DMS53 (cell line): ENCODE data around the gene RREB1.
"Not testable (repeated sequence)": the region's sequence is repeated elsewhere in the genome, so short reads cannot be mapped to it uniquely, and the experiment has no call there.

Experiments
- DNase-seq: peaks from one replicate; lab custom pipeline; 2025; lab: John Stamatoyannopoulos, UW

Gene RREB1

GRCh38 chr6:7263519-7263805 lies 155.7 kb downstream of the RREB1 start:
- DNase-seq = not testable (repeated sequence)

- no peak for DNase-seq
Observed at GRCh38 chr6:7264041-7264440, 156.3 kb downstream of the RREB1 start.

DNA sequence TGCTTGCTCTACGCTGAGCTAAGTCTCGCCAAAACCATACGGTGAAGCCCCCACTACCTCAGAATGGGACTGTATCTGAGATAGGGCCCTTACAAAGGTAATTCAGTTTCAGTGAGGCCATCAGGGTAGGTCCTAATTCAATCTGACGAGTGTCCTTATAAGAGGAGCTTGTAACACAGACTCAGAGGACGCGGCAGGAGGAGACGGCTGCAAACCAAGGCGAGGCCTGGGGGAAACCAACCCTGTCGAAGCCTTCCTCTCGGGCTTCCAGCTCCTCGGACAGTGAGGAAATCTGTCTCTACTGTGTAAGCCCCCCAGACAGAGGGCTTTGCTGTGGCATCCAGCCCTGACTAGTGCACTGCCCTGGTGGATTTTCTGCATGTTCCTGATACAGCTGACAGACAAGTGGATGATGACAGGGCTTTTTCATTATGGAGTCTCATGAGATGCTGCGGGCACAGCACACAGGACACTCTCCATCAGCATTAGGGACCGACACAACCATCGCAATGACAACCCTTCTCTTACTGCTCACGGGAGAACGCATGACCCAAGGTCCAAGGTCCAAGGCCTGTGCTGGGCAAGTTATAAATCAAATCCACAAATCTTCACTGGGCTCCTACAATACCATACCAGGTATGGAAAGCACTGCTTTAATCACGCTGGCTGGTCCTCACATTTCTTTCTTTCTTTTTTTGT lies 157.1 kb downstream of the RREB1 start:
- no peak for DNase-seq

GRCh38 chr6:7265385-7265726 lies 157.6 kb downstream of the RREB1 start:
- not testable (repeated sequence) for DNase-seq

GRCh38 chr6:7267071-7267465 lies 159.3 kb downstream of the RREB1 start:
- DNase-seq = no peak

GRCh38 chr6:7267466-7268091 lies 159.8 kb downstream of the RREB1 start:
- DNase-seq = peak; percentile 29

DNA sequence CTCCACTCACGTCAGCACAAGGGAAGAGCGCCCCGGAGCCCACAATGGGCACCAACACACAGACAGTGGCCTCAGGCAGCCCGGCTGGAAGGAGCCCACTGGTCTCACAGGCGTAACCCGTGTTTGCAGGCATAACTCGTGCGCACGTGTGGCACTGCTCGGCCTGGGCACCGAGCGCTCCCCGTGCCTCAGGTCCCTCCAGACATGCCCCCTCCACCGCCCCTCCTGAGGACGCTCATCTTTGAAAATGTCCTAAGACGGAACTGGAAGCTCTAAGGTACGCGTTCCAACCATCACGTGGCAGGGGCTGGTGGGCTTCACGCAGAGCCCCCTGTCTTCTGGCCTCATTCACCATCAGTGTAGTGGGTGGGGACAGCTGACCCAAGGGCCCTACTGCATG lies 160.6 kb downstream of the RREB1 start:
- no peak for DNase-seq

- DNase-seq = no peak
Observed at GRCh38 chr6:7268816-7269555, 161.2 kb downstream of the RREB1 start.

DNA sequence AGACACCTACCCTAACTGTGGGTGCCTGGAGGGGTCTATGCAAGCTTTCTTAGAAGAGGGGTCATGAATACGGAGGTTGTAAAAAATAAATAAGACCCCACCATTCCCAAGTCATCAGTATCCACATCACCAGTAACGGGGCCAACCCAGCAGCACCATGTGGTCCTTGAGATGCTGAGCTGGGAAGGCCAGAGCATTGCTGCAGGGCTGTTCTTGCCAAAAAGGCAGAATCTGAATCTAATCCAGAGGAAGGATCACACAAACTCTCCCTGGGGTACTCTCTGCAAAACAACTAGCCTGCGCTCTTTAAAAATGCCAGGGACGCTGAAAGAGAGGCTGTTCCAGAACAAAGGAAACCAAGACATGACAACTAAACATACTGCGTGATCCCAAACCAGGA lies 162.1 kb downstream of the RREB1 start:
- DNase-seq = no peak

DNA sequence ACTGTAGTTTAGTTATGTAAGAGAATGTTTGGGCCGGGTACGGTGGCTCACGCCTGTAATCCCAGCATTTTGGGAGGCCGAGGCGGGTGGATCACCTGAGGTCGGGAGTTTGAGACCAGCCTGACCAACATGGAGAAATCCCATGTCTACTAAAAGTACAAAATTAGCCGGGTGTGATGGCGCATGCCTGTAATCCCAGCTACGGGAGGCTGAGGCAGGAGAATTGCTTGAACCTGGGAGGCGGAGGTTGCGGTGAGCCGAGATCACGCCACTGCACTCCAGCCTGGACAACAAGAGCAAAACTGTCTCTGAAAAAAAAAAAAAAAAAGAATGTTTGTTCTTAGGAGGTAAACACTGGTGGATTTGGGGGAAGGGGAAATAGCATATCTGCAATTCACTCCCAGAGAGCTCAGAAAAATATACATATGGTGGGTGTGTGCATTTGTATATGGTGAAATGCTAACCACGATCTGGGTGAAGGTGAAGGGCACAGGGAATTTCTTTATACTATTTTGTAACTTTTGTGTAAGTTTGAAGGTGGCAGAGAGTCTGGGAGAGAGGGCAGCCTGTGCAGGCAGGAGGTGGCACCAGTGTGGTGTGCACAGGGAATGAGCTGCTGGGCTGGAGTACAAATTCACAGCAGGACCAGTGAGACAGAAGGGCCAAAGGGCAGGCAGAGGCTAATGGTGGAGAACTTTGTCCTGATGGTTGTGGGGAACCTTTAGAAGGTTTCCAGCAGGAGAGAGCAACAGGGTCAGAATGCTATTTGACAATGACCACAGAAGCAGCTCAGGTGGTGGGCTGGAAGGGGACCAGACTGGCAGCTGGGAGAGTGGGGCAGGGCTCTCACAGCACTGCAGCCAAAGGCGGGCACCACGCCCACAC lies 162.8 kb downstream of the RREB1 start:
- DNase-seq = no peak

DNA sequence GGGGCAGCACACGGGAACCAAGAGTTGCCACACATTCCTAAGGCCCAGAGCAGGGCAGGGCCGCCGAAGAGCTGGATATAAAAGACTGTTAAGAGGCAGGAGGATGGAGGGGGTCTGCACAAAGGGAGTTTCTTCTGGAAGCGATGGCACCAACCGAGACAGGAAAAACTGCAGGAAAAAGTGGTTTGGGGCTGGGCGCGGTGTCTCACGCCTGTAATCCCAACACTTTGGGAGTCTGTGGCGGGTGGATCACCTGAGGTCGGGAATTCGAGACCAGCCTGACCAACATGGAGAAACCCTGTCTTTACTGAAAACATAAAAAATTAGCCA lies 163.4 kb downstream of the RREB1 start:
- no peak for DNase-seq

- DNase-seq = no peak
Observed at GRCh38 chr6:7273709-7274108, 165.9 kb downstream of the RREB1 start.

DNA sequence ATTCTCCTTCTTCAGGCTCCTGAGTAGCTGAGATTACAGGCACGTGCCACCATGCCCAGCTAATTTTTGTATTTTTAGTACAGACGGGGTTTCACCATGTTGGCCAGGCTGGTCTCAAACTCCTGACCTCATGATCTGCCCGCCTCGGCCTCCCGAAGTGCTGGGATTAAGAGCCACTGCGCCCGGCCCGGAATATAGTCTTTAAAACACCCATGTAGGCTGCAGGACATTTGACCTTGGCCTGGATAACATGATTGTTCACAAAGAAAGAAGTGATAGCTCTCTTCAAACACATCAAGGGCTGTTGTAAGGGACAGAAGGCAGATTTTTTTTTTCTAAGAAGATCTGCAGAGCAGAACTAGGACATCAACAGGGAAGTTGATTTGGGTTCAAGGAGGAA lies 166.8 kb downstream of the RREB1 start:
- DNase-seq = not testable (repeated sequence)

GRCh38 chr6:7276199-7276524 lies 168.4 kb downstream of the RREB1 start:
- no peak for DNase-seq

GRCh38 chr6:7282097-7282906 lies 174.5 kb downstream of the RREB1 start:
- no peak for DNase-seq

DNA sequence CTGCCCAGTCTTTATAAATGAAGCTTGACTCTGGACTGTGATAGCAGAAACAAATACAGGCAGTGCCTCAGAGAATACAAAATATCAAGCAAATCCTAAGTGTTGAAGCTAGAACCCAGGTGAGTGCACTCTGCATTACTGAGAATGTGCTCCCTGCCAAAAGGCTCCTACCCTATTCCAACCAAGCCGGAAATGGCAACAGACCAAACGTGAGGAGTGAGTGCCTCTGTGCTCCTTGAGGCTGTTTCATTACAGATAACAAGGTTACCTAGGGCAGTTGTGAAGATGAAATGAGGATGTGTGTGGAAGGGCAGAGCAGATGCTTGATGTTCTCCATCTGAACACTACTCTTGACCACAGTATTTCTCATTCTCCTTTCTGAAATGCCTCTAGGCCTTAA lies 175.9 kb downstream of the RREB1 start:
- DNase-seq = no peak

DNA sequence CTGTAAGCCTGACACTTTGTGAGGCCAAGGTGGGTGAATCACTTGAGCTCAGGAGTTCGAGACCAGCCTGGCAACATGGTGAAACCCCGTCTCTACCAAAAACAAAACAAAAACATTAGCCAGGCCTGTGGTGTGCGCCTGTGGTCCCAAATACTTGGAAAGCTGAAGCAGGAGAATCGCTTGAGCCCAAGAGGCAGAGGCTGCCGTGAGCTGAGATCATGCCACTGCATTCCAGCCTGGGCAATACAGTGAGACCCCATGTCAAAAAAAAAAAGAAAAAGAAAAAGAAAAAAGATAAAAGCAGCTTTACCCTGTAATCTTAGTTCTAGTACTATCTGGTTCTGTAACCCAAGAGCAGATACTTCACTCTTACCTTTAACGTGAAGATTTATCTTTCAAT lies 177.7 kb downstream of the RREB1 start:
- no peak for DNase-seq

DNA sequence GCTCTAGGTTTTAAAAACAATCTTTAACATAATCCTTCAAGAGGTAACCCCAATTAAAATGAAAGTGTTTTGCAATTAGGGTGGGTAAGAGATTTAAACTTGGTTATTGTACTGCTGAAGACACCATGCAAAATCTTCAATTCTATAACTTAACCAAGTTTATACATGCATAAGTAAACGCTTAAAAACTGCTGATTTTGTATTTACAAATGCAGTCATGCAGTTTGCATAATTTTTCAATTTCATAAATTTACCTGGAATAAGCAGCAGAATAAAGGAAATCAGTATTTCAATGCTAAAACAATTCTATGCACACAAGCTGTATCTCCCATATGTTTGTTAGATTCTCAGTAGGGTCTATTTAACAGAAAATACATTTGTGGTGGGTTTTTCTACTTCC lies 182.3 kb downstream of the RREB1 start:
- no peak for DNase-seq

- no peak for DNase-seq
Observed at GRCh38 chr6:7292596-7293255, 185.0 kb downstream of the RREB1 start.

DNA sequence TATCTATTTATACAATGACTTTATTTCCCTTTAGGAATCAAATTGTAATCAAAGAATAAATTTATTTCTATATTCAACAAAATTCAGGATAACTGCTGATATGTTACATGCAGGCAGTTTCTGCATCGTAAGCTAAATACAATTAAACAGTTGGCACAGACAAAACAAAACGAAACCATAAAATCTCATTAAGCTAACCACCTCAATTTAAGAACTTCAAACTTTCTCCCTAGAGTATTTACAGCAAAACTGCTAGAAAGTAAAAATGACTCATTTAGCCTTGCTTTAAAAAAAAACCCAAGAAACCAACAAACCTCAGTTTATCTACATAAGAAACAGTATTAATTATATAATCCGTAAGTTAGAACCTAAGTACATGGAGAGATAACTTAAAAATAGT lies 188.2 kb downstream of the RREB1 start:
- no peak for DNase-seq

DNA sequence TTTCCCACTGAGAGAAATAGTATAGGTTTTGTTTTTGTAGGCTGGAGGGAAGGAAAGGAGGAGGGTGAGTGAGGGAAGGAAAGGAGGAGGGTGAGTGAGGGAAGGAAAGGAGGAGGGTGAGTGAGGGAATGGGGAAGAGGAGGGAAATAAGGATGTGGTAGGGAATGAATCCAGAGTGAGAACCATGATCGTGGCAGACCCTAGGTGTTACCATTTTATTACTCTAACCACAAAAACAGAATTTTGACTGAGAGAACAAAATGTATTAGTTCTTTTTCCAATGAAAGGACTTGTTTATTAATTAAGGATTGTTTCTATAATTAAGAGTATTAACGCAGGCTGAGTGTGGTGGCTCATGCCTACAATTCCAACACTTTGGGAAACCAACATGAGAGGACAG lies 188.8 kb downstream of the RREB1 start:
- DNase-seq = no peak

- DNase-seq = no peak
Observed at GRCh38 chr6:7298113-7298512, 190.4 kb downstream of the RREB1 start.
